ENCODE results near the gene REXO1.

The REXO1 gene

DNA sequence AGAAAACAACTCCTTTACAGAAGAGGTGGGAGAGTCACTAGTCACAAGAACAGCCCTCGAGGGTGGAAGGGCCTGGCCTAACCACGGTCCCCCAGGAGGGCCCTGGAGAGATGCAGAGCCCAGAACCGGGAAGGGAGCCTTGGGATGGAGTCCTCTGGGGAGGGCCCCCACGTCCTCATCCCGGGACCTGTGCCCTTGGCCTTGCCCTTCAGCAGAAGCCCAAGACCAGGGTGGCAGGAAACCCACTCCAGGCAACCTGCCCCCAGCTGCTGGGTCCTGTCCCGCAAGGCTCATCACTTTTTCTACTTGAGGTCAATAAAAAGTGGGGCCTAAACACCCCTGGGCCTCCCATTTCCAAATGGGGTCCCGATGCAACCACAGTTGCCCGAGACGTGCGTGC is 33.9 kb downstream of the REXO1 start:
- TF ChIP-seq, protein P1, sequence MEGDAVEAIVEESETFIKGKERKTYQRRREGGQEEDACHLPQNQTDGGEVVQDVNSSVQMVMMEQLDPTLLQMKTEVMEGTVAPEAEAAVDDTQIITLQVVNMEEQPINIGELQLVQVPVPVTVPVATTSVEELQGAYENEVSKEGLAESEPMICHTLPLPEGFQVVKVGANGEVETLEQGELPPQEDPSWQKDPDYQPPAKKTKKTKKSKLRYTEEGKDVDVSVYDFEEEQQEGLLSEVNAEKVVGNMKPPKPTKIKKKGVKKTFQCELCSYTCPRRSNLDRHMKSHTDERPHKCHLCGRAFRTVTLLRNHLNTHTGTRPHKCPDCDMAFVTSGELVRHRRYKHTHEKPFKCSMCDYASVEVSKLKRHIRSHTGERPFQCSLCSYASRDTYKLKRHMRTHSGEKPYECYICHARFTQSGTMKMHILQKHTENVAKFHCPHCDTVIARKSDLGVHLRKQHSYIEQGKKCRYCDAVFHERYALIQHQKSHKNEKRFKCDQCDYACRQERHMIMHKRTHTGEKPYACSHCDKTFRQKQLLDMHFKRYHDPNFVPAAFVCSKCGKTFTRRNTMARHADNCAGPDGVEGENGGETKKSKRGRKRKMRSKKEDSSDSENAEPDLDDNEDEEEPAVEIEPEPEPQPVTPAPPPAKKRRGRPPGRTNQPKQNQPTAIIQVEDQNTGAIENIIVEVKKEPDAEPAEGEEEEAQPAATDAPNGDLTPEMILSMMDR (IDR thresholded peaks at IDR 0.05) = no peak
- H3K9ac ChIP-seq = no peak overlapping the region
- H3K9me3 ChIP-seq (ENCODE audit: control insufficient read depth, low read length) = no peaks in the 10 kb centered on the region

DNA sequence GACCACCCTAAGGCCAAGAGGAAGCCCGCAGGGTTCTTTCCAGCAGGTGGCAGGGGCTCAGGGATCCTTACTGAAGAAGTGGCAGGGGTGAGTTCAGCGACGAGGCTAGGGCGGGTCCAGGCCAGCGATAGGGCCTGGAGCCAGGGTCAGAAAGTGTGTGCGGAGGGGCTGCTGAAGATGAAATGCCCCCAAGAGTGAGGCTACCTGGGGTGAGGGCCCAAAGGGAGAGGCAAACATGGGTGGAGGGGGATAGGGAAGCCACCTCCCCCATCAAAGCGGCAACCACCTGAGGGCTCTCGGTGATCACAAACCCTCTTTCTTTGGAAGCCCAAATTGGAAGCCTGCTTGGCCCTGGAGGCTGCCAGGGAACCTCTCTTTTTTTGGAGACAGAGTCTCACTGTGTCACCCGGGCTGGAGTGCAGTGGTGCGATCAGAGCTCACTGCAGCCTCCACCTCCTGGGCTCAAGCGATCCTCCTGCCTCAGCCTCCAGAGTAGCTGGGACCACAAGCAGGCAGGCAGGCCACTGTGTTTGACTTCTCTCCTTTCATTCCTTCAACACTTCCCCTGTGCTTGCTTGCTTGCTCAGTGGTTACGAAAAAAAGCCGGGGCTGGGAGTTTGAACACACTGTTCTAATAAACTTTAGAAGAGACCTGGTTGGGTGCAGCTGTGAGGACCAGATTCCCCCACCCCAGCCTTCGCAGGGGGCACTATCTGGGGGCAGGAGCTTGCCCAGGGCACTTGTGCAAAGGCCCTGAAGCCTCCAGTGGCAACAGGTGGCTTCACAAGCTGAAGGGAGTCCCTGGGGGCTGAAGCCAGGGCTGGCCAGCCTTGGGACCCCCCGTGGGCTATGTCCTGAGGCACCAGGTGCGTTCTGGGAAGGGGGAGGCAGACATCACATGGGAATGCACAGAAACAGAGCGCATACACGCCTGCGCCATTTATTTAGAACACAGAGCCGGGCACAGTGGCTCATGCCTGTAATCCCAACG is 34.8 kb downstream of the REXO1 start:
- H3K9me3 ChIP-seq (ENCODE audit: control insufficient read depth, low read length) = no peaks in the 10 kb centered on the region
- no peak overlapping the region for H3K27ac ChIP-seq
- H2AFZ ChIP-seq = no peak overlapping the region
- H3K36me3 ChIP-seq (ENCODE audit: control insufficient read depth, insufficient read depth, low read length) = no peaks in the 10 kb centered on the region
- peak overlapping the region; percentile 96 for H3K4me2 ChIP-seq (ENCODE audit: low read length)
- H3K4me3 ChIP-seq (ENCODE audit: low read depth, low read length) = peak overlapping the region; percentile 67
- H3K4me1 ChIP-seq = peaks cover 4% of the 10 kb centered on the region
- no peak overlapping the region for H3K9ac ChIP-seq
- H3K79me2 ChIP-seq = no peaks in the 10 kb centered on the region
- H3K27me3 ChIP-seq (ENCODE audit: control insufficient read depth, insufficient read depth, low read length) = no peaks in the 10 kb centered on the region
- TF ChIP-seq, protein P1 (IDR thresholded peaks at IDR 0.05) = no peak

More for the DNA sequence above, 33.9 kb downstream of the REXO1 start:
- H3K4me3 ChIP-seq (ENCODE audit: low read depth, low read length) = no peak overlapping the region
- no peak overlapping the region for H3K27ac ChIP-seq
- H3K4me2 ChIP-seq (ENCODE audit: low read length) = no peak overlapping the region
- H2AFZ ChIP-seq = no peak overlapping the region
- H3K27me3 ChIP-seq (ENCODE audit: control insufficient read depth, insufficient read depth, low read length) = no peaks in the 10 kb centered on the region
- H3K79me2 ChIP-seq = no peaks in the 10 kb centered on the region
- peaks cover 4% of the 10 kb centered on the region for H3K4me1 ChIP-seq
- no peaks in the 10 kb centered on the region for H3K36me3 ChIP-seq (ENCODE audit: control insufficient read depth, insufficient read depth, low read length)

DNA sequence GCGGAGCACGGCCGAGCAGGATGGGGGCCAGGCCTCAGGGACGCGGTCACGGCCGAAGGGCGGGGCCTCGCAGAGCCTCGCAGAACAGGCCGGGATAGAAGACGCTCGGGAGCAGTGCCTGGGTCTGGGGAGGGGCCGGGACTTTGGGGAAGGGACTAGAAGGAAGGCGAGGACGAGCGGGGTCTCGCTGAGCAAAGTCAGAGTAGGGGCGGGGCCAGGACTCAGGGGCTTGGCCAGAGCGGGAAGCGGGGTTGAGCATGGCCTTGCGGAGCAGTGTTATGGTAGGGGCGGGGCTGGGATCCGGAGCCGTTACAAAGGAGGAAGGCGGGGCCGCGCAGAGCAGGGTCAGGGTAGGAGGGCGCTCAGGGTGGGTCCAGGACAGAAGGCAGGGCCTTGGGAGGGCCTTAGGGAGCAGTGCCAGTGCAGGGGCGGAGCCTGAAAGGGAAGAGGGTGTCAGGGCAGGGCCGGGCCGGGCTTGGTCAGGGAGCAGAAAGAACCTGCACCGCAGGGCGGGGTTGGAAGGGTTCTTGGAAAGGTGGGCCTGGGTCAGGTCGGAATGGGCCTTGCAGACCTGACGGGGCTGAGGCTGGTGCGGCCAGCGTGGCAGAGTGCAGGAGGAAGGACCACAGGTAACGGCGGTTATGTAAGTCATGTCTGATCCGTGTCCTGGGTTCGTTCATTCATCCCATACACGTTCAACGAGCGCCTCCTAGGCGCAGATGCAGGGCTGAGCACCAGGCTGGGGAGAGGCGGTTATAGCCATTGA is 35.7 kb downstream of the REXO1 start:
- Histone ChIP-seq H3K27ac (no peak overlapping the region), H3K9ac (no peak overlapping the region), H3K79me2 (no peaks in the 10 kb centered on the region), H3K4me1 (peaks cover 4% of the 10 kb centered on the region), H2AFZ (peak overlapping the region; percentile 91), H3K4me3 (ENCODE audit: low read depth, low read length) (peak overlapping the region; percentile 67), H3K36me3 (ENCODE audit: control insufficient read depth, insufficient read depth, low read length) (no peaks in the 10 kb centered on the region), H3K4me2 (ENCODE audit: low read length) (peak overlapping the region; percentile 96), H3K9me3 (ENCODE audit: control insufficient read depth, low read length) (no peaks in the 10 kb centered on the region), H3K27me3 (ENCODE audit: control insufficient read depth, insufficient read depth, low read length) (no peaks in the 10 kb centered on the region)
- TF ChIP-seq, protein P1 (IDR thresholded peaks at IDR 0.05) = peak; percentile 32

DNA sequence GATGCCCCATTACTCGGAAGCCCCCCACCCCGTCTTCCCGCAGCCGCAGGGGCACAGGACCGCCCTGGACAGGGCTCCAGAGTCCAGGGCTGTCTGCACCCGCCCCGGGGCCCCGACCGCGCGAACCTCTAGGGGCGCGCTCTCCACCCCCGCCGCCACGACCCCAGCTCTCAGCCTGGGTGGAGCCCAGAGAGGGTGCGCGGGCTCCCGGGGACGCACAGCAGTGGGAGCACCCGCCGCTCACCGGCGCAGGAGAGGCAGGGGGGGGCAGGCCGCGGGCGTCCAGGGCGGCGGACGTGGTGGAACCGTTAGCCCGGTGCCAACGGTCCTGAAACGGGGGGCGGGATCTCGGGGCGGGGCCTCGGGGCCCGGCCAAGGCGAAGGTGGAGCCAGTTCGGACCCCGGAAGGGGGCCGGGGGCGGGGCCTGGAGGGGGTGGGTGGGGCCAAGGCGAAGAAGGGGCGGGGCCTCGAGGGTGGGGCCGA is 36.3 kb downstream of the REXO1 start, which contains the start of gene ATP8B3:
Gene ATP8B3 (minus strand): TSS at position 335 of the 484 bp plus-strand sequence. CDS start 540 bp downstream, outside the sequence.
- Histone ChIP-seq H2AFZ (peak within 1 kb of the TSS; percentile 91), H3K79me2 (no peaks in the 10 kb centered on the region), H3K4me3 (ENCODE audit: low read depth, low read length) (peak within 1 kb of the TSS; percentile 67), H3K27me3 (ENCODE audit: control insufficient read depth, insufficient read depth, low read length) (no peaks in the 10 kb centered on the region), H3K4me2 (ENCODE audit: low read length) (peak within 1 kb of the TSS; percentile 96), H3K9me3 (ENCODE audit: control insufficient read depth, low read length) (no peaks in the 10 kb centered on the region), H3K36me3 (ENCODE audit: control insufficient read depth, insufficient read depth, low read length) (no peaks in the 10 kb centered on the region), H3K27ac (no peak within 1 kb of the TSS), H3K4me1 (peaks cover 4% of the 10 kb centered on the region), H3K9ac (no peak within 1 kb of the TSS)
- TF ChIP-seq, protein P1 (IDR thresholded peaks at IDR 0.05) = no peak
